Neutrophil (primary cell): ENCODE measurements around the gene HOXA9.

Experiments used
- H3K27ac ChIP-seq: fragments of 200-600 bp; sonication (generic); 2 replicates; pipeline ENCODE4 v1.5.1; 2016; ENCODE audit warnings: mild to moderate bottlenecking, moderate library complexity
- H3K27me3 ChIP-seq: fragments of 200-600 bp; sonication (generic); 2 replicates; pipeline ENCODE4 v1.6.0; 2016; ENCODE audit warnings: mild to moderate bottlenecking
- H3K36me3 ChIP-seq: fragments of 200-600 bp; sonication (generic); 2 replicates; pipeline ENCODE4 v1.5.1; 2017
- H3K4me1 ChIP-seq, 2 experiments: fragments of 200-600 bp in 1 of 2; sonication (generic) in 1 of 2; 1 replicate in 1 of 2; 2 replicates in 1 of 2; pipeline versions ENCODE4 v1.5.1 to v1.6.1; 2013 to 2016; ENCODE audit warnings: low read depth in 1 of 2, low read length in 1 of 2, mild to moderate bottlenecking in 1 of 2, moderate library complexity in 1 of 2; ENCODE audit not compliant: control insufficient read depth in 1 of 2, insufficient read depth in 1 of 2
- H3K4me3 ChIP-seq, 2 experiments: fragments of 200-600 bp in 1 of 2; sonication (generic) in 1 of 2; 1 replicate in 1 of 2; 2 replicates in 1 of 2; pipeline ENCODE4 v1.5.1; 2013 to 2016; ENCODE audit warnings: low read depth in 1 of 2, low read length in 1 of 2, mild to moderate bottlenecking in 1 of 2, moderate library complexity in 1 of 2
- H3K9me3 ChIP-seq: fragments of 200-600 bp; sonication (generic); 2 replicates; pipeline ENCODE4 v1.5.1; 2016
- TF ChIP-seq, protein P1 (sequence below): fragments of 200-600 bp; sonication (generic); IDR thresholded peaks from 2 replicates; pipeline ENCODE4 v1.5.1; 2016; ENCODE audit warnings: antibody characterized with exemption

HOXA9 gene

DNA sequence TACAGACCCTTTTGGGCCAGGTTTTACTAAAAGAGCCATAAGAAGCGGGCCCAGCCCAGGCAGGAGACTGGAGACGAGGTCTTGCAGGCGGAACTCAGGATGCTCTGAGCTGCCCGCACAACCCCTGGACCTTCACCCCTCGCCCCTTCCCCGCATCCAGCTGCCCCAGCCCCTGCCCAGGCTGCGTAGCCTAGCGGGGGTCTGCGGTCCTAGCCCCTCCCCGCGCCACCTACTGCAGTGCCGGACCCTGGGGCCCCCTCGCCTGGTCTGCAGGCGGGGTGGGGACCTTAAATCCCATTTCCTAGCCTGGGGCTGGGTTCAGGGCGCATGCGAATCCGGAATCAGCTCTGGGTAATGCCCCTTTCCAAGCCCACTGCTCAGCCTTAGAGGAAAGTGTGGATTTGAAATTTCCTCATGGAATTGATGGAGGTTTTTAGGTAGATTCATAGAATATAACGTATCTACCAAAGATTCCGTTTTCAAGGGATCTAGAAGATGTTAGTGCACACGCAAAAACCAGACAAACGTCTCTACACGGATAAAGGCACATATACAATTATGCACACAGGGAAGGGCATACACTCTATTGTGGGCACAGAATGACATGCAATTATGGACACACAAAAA is 12.4 kb downstream of the HOXA9 start:
- Histone ChIP-seq H3K4me1 (peaks cover 44 to 60% of the 10 kb centered on the region in 2 experiments), H3K4me3 (peak overlapping the region in 1 of 2 experiments; percentile 17), H3K36me3 (no peaks in the 10 kb centered on the region), H3K27ac (no peak overlapping the region), H3K9me3 (no peaks in the 10 kb centered on the region), H3K27me3 (peaks cover 100% of the 10 kb centered on the region)
- TF ChIP-seq, protein P1, sequence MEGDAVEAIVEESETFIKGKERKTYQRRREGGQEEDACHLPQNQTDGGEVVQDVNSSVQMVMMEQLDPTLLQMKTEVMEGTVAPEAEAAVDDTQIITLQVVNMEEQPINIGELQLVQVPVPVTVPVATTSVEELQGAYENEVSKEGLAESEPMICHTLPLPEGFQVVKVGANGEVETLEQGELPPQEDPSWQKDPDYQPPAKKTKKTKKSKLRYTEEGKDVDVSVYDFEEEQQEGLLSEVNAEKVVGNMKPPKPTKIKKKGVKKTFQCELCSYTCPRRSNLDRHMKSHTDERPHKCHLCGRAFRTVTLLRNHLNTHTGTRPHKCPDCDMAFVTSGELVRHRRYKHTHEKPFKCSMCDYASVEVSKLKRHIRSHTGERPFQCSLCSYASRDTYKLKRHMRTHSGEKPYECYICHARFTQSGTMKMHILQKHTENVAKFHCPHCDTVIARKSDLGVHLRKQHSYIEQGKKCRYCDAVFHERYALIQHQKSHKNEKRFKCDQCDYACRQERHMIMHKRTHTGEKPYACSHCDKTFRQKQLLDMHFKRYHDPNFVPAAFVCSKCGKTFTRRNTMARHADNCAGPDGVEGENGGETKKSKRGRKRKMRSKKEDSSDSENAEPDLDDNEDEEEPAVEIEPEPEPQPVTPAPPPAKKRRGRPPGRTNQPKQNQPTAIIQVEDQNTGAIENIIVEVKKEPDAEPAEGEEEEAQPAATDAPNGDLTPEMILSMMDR = no peak

DNA sequence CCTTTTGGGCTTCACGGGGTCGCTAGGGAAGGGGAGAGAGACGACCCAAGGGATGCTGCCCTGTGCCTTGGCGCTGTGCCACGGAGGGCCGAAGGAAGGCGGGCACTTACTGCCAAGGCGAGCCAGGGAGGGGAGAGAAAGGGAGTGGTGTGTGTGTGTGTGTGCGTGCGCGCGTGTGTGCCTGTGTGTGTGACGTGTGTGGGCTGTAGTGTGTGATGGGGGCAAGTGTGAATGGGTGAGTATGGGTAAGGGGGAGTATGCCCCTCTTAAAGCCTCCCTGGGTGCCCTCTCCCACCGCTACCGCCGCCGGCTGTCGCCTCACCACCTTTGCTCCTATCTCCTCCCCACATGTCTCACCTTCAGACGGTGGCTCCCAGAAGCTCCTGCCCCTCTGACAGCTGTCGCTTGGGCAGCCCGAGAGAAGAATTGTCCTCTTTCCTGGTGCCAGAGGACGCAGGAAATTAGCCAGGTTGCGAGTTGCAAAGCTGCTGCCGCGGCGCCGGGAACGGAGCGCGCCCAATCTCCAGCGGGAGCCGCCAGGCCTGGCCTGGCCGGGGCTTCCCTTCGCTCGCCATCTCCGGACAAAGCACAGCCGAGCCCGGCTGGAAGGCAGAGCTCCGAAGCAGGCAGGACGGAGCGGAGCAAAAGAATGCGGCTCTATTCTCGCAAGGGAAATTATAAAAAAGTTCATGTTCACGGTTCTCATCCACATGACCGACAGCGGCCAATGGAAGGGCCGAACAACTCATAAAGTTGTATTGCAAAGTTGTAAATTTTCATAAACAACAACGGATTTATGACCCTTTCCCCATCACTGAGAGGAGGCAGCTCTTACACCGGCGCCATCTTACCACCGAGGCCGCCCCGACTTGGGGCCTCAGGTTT is 13.2 kb downstream of the HOXA9 start, which contains the start of gene HOXA3:
Gene HOXA3 (minus strand): TSS at position 653 of the 885 bp plus-strand sequence. CDS start 41,943 bp downstream, outside the sequence.
- Histone ChIP-seq H3K27ac (no peak within 1 kb of the TSS), H3K9me3 (no peaks in the 10 kb centered on the region), H3K36me3 (no peaks in the 10 kb centered on the region), H3K4me1 (peaks cover 48 to 63% of the 10 kb centered on the region in 2 experiments), H3K4me3 (peak within 1 kb of the TSS in 1 of 2 experiments; percentile 62), H3K27me3 (peaks cover 100% of the 10 kb centered on the region)
- TF ChIP-seq, protein P1 = no peak

DNA sequence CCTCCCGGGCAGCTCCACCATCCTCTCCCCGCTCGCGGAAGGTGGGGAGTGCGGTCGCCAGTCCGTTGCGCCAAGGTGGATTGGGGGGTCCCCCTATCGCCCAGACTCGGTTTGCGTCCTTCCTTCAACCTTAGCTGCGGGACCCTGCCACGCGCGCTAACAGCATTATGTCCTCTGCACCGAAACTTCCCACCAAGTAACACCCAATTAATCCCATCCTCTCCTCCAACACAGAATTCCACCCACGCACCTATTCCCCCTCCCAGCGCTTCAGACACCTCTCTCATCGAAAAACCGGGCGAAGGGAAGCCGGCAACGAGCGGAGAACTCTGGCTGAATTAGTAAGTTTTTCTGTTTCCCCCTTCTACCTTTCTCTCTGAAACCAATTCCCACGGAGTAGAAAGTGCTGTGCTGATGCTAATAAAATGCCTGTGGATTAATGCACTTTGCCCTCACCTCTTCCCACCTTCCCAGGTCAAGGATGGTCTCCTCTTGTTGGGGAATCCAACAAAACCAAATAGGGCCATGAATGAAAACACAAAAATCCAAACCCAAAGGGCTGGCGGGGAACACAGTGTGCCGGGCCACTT is 13.9 kb downstream of the HOXA9 start:
- Histone ChIP-seq H3K36me3 (no peaks in the 10 kb centered on the region), H3K4me1 (peaks cover 46 to 58% of the 10 kb centered on the region in 2 experiments), H3K9me3 (no peaks in the 10 kb centered on the region), H3K27ac (no peak overlapping the region), H3K27me3 (peaks cover 100% of the 10 kb centered on the region), H3K4me3 (peak overlapping the region; percentile 3 to 62)
- TF ChIP-seq, protein P1 = no peak

DNA sequence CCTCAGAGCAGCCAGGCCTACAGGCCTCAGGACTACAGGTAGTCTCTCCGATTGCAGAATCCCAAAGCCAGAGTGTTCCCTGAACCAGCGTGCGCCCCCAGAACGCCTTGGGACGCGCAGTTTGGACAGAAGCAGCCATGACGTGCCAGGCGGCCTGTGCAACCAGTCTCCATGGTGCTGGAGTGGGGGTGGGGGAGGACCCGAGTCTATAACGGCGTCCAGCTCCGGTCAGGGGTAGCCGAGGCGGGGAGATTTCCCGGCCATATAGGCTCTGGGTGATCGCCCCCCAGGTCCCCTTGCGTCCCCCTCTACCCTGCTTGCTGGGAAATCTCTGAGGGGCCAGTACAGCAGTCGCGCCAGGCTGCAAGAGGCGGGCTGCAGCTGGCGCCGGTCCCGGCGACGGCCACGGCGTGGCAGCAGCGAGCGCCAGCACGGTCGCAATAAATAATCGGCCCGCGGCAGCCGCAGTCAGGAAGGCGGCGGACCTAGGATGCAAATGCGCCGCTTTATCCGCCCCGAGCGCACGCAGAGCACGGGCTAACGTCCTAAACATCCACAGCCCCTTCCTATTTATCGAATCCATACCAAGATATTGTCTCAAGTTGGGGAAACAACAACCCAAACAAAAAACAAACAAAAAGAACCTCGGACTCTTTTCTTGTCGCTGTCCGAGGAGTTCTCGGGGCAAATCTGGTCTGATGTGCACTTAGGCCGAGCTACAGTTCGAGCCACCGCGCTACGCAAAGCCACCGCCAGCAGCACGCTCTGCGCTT is 14.6 kb downstream of the HOXA9 start:
- peaks cover 100% of the 10 kb centered on the region for H3K27me3 ChIP-seq
- H3K27ac ChIP-seq = no peak overlapping the region
- no peaks in the 10 kb centered on the region for H3K9me3 ChIP-seq
- no peaks in the 10 kb centered on the region for H3K36me3 ChIP-seq
- peak overlapping the region; percentile 3 to 62 for H3K4me3 ChIP-seq
- TF ChIP-seq, protein P1 = peak; percentile 84
- peaks cover 39 to 51% of the 10 kb centered on the region in 2 experiments for H3K4me1 ChIP-seq
